Neural progenitor cell (in vitro differentiated cells): Measurements from ENCODE around the gene STAG1. TPM values are rescaled to one million over a fixed set of nuclear protein-coding genes. Genes with fewer than 3 reads are reported as not detected.

Experiments used
- DNase-seq: peaks from one replicate; pipeline ENCODE4 v3.0.0-alpha.2; 2016; ENCODE audit warnings: low spot score
- H2AFZ ChIP-seq: fragments of 200-600 bp; sonication (generic); replicated peaks from 2 replicates; pipeline ENCODE4 v1.6.1; 2016; ENCODE audit warnings: antibody characterized with exemption
- H3F3A ChIP-seq: fragments of 200-600 bp; sonication (generic); 2 replicates; pipeline ENCODE4 v1.6.1; 2016; ENCODE audit warnings: antibody characterized with exemption, low read depth
- H3K27ac ChIP-seq: fragments of 200-600 bp; sonication (generic); 2 replicates; pipeline ENCODE4 v1.5.1; 2016; ENCODE audit warnings: mild to moderate bottlenecking
- H3K27me3 ChIP-seq: fragments of 200-600 bp; sonication (generic); 2 replicates; pipeline ENCODE4 v1.6.1; 2016; ENCODE audit warnings: mild to moderate bottlenecking, moderate library complexity
- H3K36me3 ChIP-seq: fragments of 200-600 bp; sonication (generic); 2 replicates; pipeline ENCODE4 v1.5.1; 2016
- H3K4me1 ChIP-seq: fragments of 200-600 bp; sonication (generic); 2 replicates; pipeline ENCODE4 v1.6.1; 2016; ENCODE audit warnings: mixed run types
- H3K4me2 ChIP-seq: fragments of 200-600 bp; sonication (generic); 2 replicates; pipeline ENCODE4 v1.6.1; 2016
- H3K4me3 ChIP-seq: fragments of 200-600 bp; sonication (generic); 2 replicates; pipeline ENCODE4 v1.5.1; 2016
- H3K79me2 ChIP-seq: fragments of 200-600 bp; sonication (generic); 2 replicates; pipeline ENCODE4 v1.6.1; 2016; ENCODE audit warnings: low read depth
- H3K9ac ChIP-seq: fragments of 200-600 bp; sonication (generic); 2 replicates; pipeline ENCODE4 v1.6.1; 2016
- H3K9me3 ChIP-seq: fragments of 200-600 bp; sonication (generic); 2 replicates; pipeline ENCODE4 v1.5.1; 2016; ENCODE audit warnings: low read depth
- H4K20me1 ChIP-seq: fragments of 200-600 bp; sonication (generic); 2 replicates; pipeline ENCODE4 v1.6.1; 2016; ENCODE audit warnings: low read depth
- H3K27ac Mint-ChIP-seq: 3 replicates; pipeline ENCODE4 v1.8.0; 2021; ENCODE audit warnings: mixed read lengths
- H3K27me3 Mint-ChIP-seq: 2 replicates; pipeline ENCODE4 v1.8.0; 2022; ENCODE audit warnings: low read depth, mild to moderate bottlenecking, inconsistent platforms, moderate library complexity, mixed read lengths; ENCODE audit not compliant: insufficient read depth
- H3K36me3 Mint-ChIP-seq: 3 replicates; pipeline ENCODE4 v1.8.0; 2021; ENCODE audit warnings: mixed read lengths
- H3K4me1 Mint-ChIP-seq: 3 replicates; pipeline ENCODE4 v1.8.0; 2021; ENCODE audit warnings: mixed read lengths
- H3K4me3 Mint-ChIP-seq: 3 replicates; pipeline ENCODE4 v1.8.0; 2021; ENCODE audit warnings: mild to moderate bottlenecking, moderate library complexity, mixed read lengths
- H3K9me3 Mint-ChIP-seq: 3 replicates; pipeline ENCODE4 v1.8.0; 2020; ENCODE audit warnings: mixed read lengths
- CTCF ChIP-seq: fragments of 200-600 bp; sonication (generic); IDR thresholded peaks from 2 replicates; pipeline ENCODE4 v1.5.1; 2017; ENCODE audit warnings: antibody characterized with exemption, mild to moderate bottlenecking
- EZH2 ChIP-seq: fragments of 200-600 bp; sonication (generic); IDR thresholded peaks from 2 replicates; pipeline ENCODE4 v1.6.1; 2017; ENCODE audit warnings: antibody characterized with exemption, mild to moderate bottlenecking, moderate library complexity
- EZH2phosphoT487 ChIP-seq: fragments of 200-600 bp; sonication (generic); IDR thresholded peaks from 2 replicates; pipeline ENCODE4 v1.6.1; 2017; ENCODE audit warnings: antibody characterized with exemption
- total RNA-seq: library from RNA; depleted of rRNA; stranded (reverse); fragments of >200 nt; gene quantifications from 2 replicates; pipeline ENCODE4 v1.2.3, GENCODE V29; 2015; ENCODE audit warnings: low replicate concordance

Gene STAG1
- total RNA-seq, 1 donor from 2014 or later: 38.3 TPM

- H3K27ac Mint-ChIP-seq: no peak overlapping the region
- no peak for DNase-seq
- no peak overlapping the region for H2AFZ ChIP-seq
Measured at GRCh38 chr3:136311968-136312367, 440.2 kb downstream of the STAG1 start.

GRCh38 chr3:136311261-136311660 is 440.9 kb downstream of the STAG1 start:
- Histone ChIP-seq H3K9me3 (no peaks in the 10 kb centered on the region), H3K4me3 (no peak overlapping the region), H3K36me3 (no peaks in the 10 kb centered on the region), H3K4me1 (no peaks in the 10 kb centered on the region), H3K27me3 (no peaks in the 10 kb centered on the region), H4K20me1 (no peaks in the 10 kb centered on the region), H3K27ac (no peak overlapping the region), H3F3A (no peaks in the 10 kb centered on the region), H3K79me2 (no peaks in the 10 kb centered on the region), H3K9ac (no peak overlapping the region), H3K4me2 (no peak overlapping the region), H2AFZ (no peak overlapping the region)
- Mint-ChIP-seq H3K9me3 (no peaks in the 10 kb centered on the region), H3K4me3 (no peak overlapping the region), H3K36me3 (peaks cover 23% of the 10 kb centered on the region), H3K27me3 (no peaks in the 10 kb centered on the region), H3K4me1 (no peaks in the 10 kb centered on the region), H3K27ac (no peak overlapping the region)
- no peak for TF ChIP-seq CTCF
- no peak for TF ChIP-seq EZH2phosphoT487
- no peak for TF ChIP-seq EZH2
- DNase-seq: no peak

More at GRCh38 chr3:136311968-136312367, 440.2 kb downstream of the STAG1 start:
- H3K4me1 ChIP-seq: no peaks in the 10 kb centered on the region
- H3K27me3 ChIP-seq: no peaks in the 10 kb centered on the region
- H3K27ac ChIP-seq: no peak overlapping the region
- Mint-ChIP-seq H3K4me3 (no peak overlapping the region), H3K9me3 (no peaks in the 10 kb centered on the region), H3K27me3 (no peaks in the 10 kb centered on the region), H3K4me1 (no peaks in the 10 kb centered on the region), H3K36me3 (peaks cover 27% of the 10 kb centered on the region)
- H4K20me1 ChIP-seq: no peaks in the 10 kb centered on the region
- no peak for TF ChIP-seq CTCF
- no peak for TF ChIP-seq EZH2
- TF ChIP-seq EZH2phosphoT487: no peak
- H3K4me2 ChIP-seq: no peak overlapping the region
- no peaks in the 10 kb centered on the region for H3K36me3 ChIP-seq
- H3K4me3 ChIP-seq: no peak overlapping the region
- H3F3A ChIP-seq: no peaks in the 10 kb centered on the region
- H3K79me2 ChIP-seq: no peaks in the 10 kb centered on the region
- no peak overlapping the region for H3K9ac ChIP-seq
- H3K9me3 ChIP-seq: no peaks in the 10 kb centered on the region

GRCh38 chr3:136305879-136306278 is 446.3 kb downstream of the STAG1 start:
- TF ChIP-seq EZH2phosphoT487 (no peak), EZH2 (no peak), CTCF (peak; percentile 41)
- Mint-ChIP-seq H3K9me3 (no peaks in the 10 kb centered on the region), H3K4me1 (no peaks in the 10 kb centered on the region), H3K4me3 (no peak overlapping the region), H3K27me3 (no peaks in the 10 kb centered on the region), H3K27ac (no peak overlapping the region), H3K36me3 (peaks cover 21% of the 10 kb centered on the region)
- Histone ChIP-seq H3K4me1 (no peaks in the 10 kb centered on the region), H3F3A (no peaks in the 10 kb centered on the region), H3K9me3 (no peaks in the 10 kb centered on the region), H3K4me2 (no peak overlapping the region), H3K79me2 (no peaks in the 10 kb centered on the region), H3K36me3 (no peaks in the 10 kb centered on the region), H3K27me3 (no peaks in the 10 kb centered on the region), H4K20me1 (no peaks in the 10 kb centered on the region), H3K9ac (no peak overlapping the region), H2AFZ (no peak overlapping the region), H3K4me3 (no peak overlapping the region), H3K27ac (no peak overlapping the region)
- no peak for DNase-seq
